Fibroblast of lung (primary cell): ENCODE measurements around the gene TIPIN.

Source experiments
- CTCF ChIP-seq, 2 donors: IDR thresholded peaks in 1 of 2; conservative IDR thresholded peaks in 1 of 2; 1 replicate in 1 of 2; 2 replicates in 1 of 2; pipeline ENCODE4 v1.5.1; 2011 to 2012; ENCODE audit warnings: low read length in 2 of 2, control low read depth in 1 of 2, inconsistent platforms in 1 of 2, low read depth in 1 of 2, mild to moderate bottlenecking in 1 of 2
- EZH2 ChIP-seq: IDR thresholded peaks from 2 replicates; pipeline ENCODE4 v1.5.1; 2012; ENCODE audit warnings: low read length, control low read depth, mild to moderate bottlenecking; ENCODE audit errors: missing control alignments

GRCh38 chr15:66292571-66293418, 63.7 kb downstream of the TIPIN start:
- TF ChIP-seq CTCF (conservative IDR thresholded peaks at IDR 0.05 in 1 of 2, IDR thresholded peaks at IDR 0.05 in 1 of 2; ENCODE audit: low read depth in 1 of 2, low read length in 2 of 2) = no peak
- TF ChIP-seq EZH2 = no peak
